ENCODE results near the gene RAB1A.

RAB1A gene

GRCh38 chr2:65045651-65046050, 84.3 kb downstream of the RAB1A start:
- H3K4me3 ChIP-seq: no peak overlapping the region
- H3K27ac ChIP-seq: no peak overlapping the region

- H3K4me3 ChIP-seq: no peak overlapping the region
These were observed 85.7 kb downstream of the RAB1A start for GRCh38 chr2:65044097-65044735.

GRCh38 chr2:65043001-65043400, 86.9 kb downstream of the RAB1A start:
- Histone ChIP-seq H3K27ac (peak overlapping the region in 1 of 21 experiments; percentile 65), H3K4me3 (no peak overlapping the region)

More at GRCh38 chr2:65044097-65044735, 85.7 kb downstream of the RAB1A start:
- peak overlapping the region in 1 of 21 experiments; percentile 21 for H3K27ac ChIP-seq

GRCh38 chr2:65040400-65041261, 89.3 kb downstream of the RAB1A start:
- Histone ChIP-seq H3K27ac (no peak overlapping the region), H3K4me3 (no peak overlapping the region)

- no peak overlapping the region for H3K4me3 ChIP-seq
- H3K27ac ChIP-seq: no peak overlapping the region
These were observed 90.3 kb downstream of the RAB1A start for GRCh38 chr2:65039640-65040039.

- Histone ChIP-seq H3K27ac (no peak overlapping the region), H3K4me3 (no peak overlapping the region)
These were observed 92.7 kb downstream of the RAB1A start for GRCh38 chr2:65037178-65037577.

Measured in skin epidermis (tissue), 12 donors.